CD1c-positive myeloid dendritic cell (primary cell): Measurements from ENCODE around the gene ZBTB16.
A peak's percentile ranks its signal among the peaks of the same experiment; 100 is the strongest.

Experiments
- DNase-seq: peaks from one replicate; pipeline ENCODE4 v3.0.0-alpha.2; 2016; ENCODE audit errors: extremely low spot score

Gene ZBTB16

DNA sequence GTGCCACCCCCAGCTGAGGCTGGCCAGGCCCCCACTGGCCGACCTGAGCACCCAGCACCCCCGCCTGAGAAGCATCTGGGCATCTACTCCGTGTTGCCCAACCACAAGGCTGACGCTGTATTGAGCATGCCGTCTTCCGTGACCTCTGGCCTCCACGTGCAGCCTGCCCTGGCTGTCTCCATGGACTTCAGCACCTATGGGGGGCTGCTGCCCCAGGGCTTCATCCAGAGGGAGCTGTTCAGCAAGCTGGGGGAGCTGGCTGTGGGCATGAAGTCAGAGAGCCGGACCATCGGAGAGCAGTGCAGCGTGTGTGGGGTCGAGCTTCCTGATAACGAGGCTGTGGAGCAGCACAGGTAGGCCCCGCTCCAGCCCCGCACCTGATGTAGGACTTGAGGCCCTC, 4.7 kb downstream of the ZBTB16 start:
- DNase-seq, result no peak

DNA sequence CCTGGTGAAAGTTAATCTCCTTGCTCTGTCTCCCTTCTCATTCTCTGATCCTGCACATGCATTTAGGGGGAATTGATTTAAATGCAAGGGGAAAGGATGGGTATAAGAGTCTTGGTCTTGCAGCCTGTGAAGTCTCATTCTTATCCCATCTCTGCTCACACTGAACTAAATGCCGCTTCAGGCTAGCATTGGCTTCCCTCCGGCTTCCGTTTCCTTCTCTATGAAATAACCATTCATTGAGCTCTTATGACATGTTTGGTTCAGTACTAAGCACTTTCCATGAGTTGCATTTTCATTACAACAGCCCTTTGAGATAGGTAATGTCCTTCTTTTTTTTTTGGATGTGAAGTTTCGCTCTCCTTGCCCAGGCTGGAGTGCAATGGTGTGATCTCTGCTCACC, 5.6 kb downstream of the ZBTB16 start:
- no peak for DNase-seq

GRCh38 chr11:114066046-114066648, 6.6 kb downstream of the ZBTB16 start:
- no peak for DNase-seq

DNA sequence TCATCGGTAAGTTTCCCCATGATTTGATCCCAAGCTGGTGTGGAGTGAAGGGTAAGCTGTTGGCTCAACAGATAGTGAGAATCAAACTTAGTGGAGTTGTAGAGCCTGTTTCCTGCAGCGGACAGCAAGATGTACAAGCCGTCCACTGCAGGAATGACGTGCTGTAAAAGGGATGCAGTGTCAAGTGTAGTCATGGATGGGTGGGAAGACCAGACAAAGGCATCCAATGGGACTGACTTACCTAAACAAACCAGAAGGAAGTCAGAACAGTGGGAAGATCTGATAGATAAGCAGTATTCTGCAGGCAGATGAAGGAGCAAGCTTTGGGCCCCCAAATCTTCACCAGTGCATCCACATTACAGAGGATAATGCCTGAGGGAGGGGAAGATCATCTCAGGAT, 8.8 kb downstream of the ZBTB16 start:
- no peak for DNase-seq

- no peak for DNase-seq
Observed at GRCh38 chr11:114070464-114071139, 11.1 kb downstream of the ZBTB16 start.

DNA sequence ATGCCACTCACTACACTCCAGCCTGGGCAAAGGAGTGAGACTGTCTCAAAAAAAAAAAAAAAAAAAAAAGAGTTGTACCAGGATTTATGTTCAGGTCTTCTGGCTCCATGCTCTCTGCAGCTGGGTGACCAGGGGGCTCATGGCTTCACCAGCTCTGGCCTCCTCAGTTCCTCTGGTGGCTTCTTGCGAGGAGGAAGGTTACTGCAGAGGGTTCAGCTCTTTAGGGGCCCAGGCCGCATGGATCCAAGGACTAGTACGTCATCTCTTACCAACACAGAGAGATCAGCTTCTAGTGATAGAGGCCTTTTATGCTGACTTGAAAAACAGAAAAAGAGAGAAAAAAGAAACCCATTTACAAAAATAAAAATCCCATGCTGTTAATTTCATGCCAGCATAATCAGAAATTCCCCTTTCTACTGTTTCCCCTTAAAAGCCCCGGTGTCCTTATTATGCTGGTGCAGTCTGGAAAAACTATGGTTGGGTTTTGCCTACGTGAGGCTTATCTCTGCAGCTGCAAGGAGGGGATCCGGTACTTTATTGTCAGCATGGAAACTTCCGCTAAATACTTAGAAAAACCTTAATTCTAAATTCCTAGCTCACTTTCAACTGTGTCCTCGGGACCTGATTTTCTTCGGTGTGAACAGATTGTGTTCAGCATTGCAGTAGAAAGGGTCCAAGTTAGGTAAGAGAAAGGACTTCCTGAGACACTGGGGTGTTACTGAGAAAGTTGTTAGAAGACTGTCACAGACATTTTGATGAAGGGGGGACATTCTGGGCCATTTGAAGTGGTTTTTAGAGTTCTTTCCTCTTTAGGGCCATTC, 13.7 kb downstream of the ZBTB16 start:
- no peak for DNase-seq

DNA sequence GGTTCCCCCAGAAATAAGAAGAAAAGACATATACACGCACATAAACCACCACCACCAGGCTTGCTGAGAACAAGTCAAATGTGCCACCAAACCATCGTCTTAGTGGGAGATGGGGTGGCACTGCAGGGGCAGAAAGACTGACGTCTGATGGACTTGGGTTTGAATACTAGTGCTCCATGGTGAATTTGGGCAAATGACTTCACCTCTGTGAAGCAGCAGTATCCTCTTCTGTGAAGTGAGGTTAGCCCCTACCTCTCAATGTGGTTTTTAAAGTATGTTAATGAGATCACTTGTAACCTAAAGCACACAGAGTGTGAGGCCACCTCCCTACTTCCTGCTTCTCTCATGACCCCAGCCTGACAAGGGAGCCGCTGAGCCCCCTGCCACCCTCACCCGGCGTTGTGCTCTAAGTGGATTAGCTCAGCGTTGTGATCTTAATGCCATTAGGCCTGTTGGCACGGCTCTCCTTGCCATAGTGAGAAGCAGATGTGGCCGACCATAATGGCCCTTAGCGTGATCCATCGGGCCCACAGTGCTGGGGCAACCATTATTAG, 14.4 kb downstream of the ZBTB16 start:
- no peak for DNase-seq

DNA sequence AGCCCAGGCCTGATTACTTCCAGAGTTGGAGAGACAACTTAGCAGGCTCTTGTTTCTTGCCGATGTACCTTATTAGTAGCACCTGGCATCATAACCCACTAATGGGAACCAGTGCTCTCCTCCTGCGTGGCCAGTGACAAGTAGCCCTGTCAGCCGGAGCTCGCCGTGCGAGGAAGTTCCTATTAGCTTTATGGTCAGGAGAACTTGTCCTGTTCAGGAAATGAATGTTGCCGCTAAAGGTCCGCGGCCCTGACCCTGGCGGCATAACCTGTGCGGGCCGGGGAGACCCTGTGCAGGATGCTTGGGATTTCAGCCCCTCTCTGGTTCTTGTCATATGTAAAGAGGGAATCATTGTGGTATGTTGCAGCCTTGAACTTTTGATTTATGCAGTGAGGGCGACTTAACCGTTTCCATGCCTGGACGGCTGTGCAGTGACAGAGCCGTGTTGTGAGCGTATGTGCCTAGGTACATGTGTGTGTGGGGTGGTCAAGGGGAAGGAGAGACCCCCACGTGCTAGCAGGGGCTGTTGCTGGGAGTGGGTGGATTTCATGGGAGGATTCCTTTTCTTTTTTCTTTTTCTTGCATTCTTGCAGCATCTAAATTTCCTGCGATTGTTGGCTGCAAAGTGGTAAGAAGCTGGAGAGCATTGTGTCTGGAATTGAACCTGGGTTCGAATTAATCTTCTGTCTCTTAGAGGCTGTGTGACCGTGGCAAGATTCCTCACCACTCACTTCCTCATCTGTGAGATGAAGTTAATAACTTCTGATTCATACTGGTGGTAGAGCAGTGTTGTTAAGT, 15.2 kb downstream of the ZBTB16 start:
- no peak for DNase-seq

- DNase-seq, result no peak
Observed at GRCh38 chr11:114075344-114075610, 15.8 kb downstream of the ZBTB16 start.

DNA sequence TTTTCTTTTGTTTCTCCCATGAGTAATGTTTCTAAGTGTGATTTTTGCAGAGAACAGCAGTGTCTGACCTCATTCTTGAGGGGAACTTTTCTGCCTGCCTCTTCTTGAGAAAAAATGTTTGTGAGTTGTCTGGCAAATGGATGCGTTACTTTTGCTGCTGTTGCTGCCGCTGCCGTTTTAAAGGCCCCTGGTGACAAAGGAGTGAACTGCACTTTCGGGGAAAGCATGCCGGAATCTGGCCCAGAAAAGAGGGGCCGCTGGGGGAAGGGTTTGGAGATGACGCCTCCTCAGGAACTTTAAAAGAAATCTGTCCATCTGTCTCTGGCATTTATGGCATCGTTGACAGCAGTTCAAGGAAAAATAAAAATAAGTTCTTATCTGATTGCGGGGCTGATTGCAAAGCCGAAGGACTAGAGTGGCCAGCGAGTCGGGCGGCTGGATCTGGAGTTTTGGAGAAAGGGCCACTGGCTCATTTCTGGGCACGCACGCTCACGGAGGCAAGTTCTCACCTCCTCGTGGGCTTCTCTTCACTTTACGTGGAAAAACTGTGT, 16.5 kb downstream of the ZBTB16 start:
- DNase-seq, result peak; percentile 57

GRCh38 chr11:114076921-114077331, 17.4 kb downstream of the ZBTB16 start:
- no peak for DNase-seq

GRCh38 chr11:114077482-114078305, 18.2 kb downstream of the ZBTB16 start:
- no peak for DNase-seq

DNA sequence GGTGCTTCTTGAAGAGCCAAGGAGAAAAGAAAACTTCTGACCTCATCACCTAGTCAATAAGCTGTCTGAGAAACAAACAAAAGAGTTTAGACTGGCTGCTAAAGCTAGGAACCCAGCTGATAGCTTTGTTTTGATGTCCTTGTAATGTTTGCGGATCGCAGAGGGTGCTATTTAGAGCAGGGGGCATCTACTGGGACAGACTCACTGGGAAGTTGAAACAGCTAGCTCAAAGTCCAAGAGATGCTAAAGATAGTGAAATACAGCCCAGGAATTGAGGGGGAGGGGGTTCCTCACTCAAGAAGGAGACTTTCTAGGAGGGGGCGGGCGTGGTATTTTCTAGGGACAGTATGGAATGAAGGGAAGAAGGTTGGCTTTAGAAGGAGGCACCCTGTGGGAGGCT, 18.9 kb downstream of the ZBTB16 start:
- no peak for DNase-seq

GRCh38 chr11:114079511-114080065, 20.1 kb downstream of the ZBTB16 start:
- no peak for DNase-seq

DNA sequence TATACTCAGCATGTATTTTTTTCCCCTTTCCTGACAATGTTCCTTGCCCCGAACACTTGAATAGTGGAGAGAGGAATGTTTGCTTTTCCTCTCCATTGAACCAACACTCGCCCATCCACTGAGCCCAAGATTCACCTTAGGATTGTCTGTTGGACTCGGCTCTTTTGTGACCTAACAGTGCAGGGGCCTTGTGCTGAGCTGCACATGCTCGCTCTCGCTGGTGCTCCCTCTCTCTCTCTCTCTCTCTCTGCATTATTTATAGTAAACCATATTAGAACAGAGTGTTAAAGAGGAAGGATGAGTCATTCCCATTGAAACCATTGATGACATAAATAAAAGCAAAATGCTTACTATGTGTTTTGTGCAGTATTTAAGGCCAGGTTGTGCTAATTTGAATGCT, 20.7 kb downstream of the ZBTB16 start:
- DNase-seq, result peak; percentile 68

GRCh38 chr11:114080769-114081168, 21.3 kb downstream of the ZBTB16 start:
- no peak for DNase-seq

DNA sequence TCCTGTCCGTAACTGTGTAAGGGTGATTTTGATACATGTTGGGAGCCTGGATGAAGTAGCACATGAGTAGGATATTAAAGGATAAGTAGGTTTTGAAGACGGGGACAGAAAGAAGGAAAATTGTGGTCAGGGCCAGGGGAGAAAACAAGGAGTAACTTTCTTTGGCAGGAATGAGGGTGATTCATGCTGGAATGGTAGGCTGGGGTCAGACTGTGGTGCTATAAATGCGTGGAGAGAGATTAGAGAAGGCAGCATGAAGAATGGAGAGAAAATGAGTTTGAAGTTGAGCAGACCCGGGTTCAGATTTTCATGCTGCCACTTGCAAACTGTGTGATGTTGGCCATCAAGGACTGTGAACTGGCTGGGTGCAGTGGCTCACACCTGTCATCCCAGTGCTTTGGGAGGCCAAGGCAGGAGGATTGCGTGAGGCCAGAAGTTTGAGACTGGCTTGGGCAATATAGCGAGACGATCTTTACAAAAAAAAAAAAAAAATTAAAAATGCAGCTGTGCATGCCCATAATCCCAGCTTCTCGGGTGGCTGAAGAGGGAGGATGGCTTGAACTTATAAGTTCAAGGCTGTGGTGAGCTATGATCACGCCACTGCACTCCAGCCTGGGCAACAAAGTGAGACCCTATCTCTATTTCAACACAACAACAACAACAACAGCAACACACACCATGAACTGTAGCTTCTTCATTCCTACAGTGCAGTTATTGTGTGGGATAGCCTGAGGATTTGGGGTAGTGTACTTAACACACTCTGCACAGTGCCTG, 22.3 kb downstream of the ZBTB16 start:
- DNase-seq, result no peak

DNA sequence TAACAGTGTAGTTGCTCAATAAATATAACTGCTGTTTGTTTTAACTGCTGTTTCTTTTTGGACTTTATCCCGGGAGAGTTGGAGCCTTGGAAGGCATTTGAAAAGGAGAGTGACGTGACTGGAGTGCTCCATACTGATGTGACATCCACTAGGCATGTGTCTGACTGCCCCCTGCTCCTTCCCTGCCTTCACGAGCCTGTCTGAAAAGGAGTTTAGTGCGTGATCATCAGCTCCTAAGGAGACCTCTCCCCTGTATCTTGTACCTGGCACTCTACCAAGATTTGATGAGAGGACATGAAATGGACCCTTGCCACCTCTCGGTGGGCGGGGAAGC, 22.9 kb downstream of the ZBTB16 start:
- no peak for DNase-seq

GRCh38 chr11:114082767-114083181, 23.3 kb downstream of the ZBTB16 start:
- peak; percentile 37 for DNase-seq
